GM20431 (cell line): ENCODE data around the gene GSK3B.
"Not testable (repeated sequence)": the region's sequence is repeated elsewhere in the genome, so short reads cannot be mapped to it uniquely, and the experiment has no call there.

Experiments
- in situ Hi-C: fragments of 300-500 bp; cut with MseI, MboI; formaldehyde crosslinking; loops from one replicate; pipeline ENCODE4 v1.15.0; 2020; ENCODE audit warnings: low sequenced_read_pairs; ENCODE audit not compliant: unreplicated experiment

GSK3B gene

DNA sequence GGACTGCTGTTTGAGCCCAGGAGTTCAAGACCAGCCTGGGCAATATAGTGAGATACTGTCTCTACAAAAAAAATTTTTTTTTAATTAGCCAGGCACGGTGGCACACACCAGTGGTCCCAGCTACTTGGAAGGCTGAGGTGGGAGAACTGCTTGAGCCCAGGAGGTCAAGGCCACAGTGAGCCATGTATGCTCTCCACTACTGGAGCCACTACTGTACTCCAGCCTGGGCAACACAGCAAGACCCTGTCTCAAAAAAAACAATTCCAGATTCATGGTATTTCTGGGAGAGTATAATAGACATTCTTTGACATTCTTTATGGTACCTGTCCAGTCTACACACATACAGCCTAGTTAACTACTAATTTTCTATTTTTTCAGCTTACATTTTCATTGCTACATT lies 70.1 kb downstream of the GSK3B start:
- in situ Hi-C loops: no loop called here

DNA sequence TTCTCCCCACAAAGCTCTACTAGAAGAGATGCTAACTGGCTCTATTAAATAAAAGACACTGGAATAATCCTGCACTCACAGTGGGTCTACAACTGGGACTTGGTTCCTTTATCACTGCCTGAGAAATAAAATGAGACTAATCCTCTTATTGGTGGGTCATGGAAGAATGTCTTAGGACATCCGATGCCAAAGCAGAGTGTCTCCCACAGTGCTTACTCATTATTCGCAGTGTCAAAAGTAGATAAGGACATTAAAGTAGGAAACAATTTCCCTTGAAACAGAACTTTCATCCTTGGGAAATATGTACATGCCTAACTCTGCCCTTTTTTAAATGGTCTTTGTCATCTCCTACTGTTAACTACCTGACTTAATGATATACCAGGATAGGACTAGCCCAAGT lies 71.5 kb downstream of the GSK3B start:
- in situ Hi-C loops: no loop called here

- in situ Hi-C loops: no loop called here
These were observed 72.7 kb downstream of the GSK3B start for GRCh38 chr3:120021523-120021922.

- in situ Hi-C loops: no loop called here
These were observed 75.9 kb downstream of the GSK3B start for GRCh38 chr3:120018299-120018698.

- in situ Hi-C loops: no loop called here
These were observed 76.6 kb downstream of the GSK3B start for GRCh38 chr3:120017692-120018091.

DNA sequence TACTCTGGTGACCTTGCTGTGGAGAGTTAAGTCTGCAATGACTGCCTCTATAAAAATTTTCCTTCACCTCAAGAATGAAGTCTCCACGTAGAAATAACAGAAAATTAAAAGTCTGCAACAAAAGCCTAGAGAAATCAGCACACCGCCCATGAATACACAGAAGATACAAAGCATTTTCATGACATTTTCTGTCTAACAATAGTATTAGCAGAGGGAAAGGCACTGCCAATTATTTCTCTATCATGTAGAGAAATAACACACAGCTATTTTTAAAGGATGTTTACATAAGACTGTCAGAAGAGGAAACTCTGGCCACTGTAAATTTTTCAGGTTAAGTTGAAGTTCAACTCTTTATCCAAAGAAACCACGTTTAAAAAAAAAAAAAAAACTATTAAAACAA lies 80.8 kb downstream of the GSK3B start:
- in situ Hi-C loops: no loop called here

- in situ Hi-C loops: not testable (repeated sequence)
These were observed 88.5 kb downstream of the GSK3B start for GRCh38 chr3:120005741-120006140.

- in situ Hi-C loops: not testable (repeated sequence)
These were observed 90.2 kb downstream of the GSK3B start for GRCh38 chr3:120004008-120004498.

GRCh38 chr3:119998166-119998565 lies 96.1 kb downstream of the GSK3B start:
- in situ Hi-C loops: no loop called here

GRCh38 chr3:119990888-119991287 lies 103.4 kb downstream of the GSK3B start:
- in situ Hi-C loops: no loop called here

- in situ Hi-C loops: no loop called here
These were observed 104.1 kb downstream of the GSK3B start for GRCh38 chr3:119989981-119990655.

GRCh38 chr3:119986812-119987211 lies 107.4 kb downstream of the GSK3B start:
- in situ Hi-C loops: not testable (repeated sequence)

GRCh38 chr3:119981386-119981785 lies 112.9 kb downstream of the GSK3B start:
- in situ Hi-C loops: no loop called here

DNA sequence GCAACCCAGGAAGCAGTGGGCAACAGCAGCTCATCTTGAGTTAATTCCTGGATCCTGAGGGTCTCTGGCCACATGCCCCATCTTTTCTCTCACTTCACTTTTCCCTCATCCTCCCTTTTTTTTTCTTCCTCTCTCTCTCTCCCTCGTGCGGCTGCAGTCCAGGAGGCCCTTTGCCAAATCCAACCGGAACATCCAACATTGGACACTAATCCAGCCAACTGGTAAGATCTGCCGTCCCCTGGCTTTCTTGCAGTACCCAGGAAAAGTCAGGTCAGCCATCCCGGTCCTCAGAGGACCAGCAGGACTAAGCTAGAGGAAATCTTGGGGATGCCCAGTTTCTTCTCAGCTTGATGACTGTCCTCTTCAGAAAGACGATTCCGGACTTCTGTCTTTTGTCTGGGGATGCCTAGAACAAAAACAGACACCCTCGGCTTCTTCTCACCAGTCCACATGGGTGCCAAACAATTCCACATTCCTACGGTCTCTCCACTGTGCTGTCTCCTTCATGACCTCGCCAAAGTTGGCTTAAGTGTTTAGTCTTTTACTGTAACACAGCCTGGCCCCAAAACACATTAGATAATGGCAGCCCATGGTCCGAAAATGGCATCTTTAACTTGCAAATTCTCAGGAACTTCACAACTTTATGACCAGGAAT lies 115.6 kb downstream of the GSK3B start:
- in situ Hi-C loops: no loop called here

DNA sequence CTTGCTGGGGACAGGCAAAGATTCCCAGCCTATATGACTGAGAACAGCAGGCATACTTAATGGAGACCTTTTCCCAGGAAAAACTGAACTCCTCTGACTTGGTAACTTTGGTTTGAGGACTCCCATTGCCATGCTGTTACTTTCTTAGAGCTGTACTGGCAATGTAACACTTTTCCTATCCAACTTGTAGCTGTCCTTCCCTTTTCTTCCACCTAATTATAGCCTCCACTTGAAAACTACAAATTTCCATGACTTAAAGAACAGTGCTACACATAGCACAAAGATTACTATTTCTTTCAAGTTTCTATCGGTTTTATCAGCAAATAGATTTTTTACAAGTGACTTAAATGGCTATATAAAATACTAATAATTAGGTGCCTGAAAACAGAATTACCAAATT lies 116.9 kb downstream of the GSK3B start:
- in situ Hi-C loops: no loop called here

DNA sequence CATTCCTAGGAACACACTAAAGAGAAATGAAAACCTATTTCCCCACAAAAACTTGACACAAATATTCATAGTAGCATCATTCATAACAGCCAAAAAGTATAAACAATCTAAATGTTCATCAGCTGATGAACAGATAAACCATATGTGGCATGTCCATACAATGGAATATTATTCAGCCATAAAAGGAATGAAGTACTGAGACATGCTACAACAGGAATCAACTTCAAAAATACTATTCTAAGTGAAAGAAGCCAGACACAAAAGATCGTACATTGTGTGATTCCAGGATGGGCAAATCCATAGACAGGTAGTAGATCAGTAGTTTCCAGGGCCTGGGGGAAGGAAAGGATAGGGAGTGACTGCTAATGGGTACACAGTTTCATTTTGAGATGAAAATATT lies 118.0 kb downstream of the GSK3B start:
- in situ Hi-C loops: no loop called here

GRCh38 chr3:119974656-119975055 lies 119.6 kb downstream of the GSK3B start:
- in situ Hi-C loops: no loop called here

- in situ Hi-C loops: no loop called here
These were observed 121.1 kb downstream of the GSK3B start for GRCh38 chr3:119973018-119973646.

GRCh38 chr3:119969759-119970158 lies 124.5 kb downstream of the GSK3B start:
- in situ Hi-C loops: no loop called here

GRCh38 chr3:119967353-119968006 lies 126.8 kb downstream of the GSK3B start:
- in situ Hi-C loops: no loop called here

- in situ Hi-C loops: no loop called here
These were observed 128.6 kb downstream of the GSK3B start for GRCh38 chr3:119965692-119966091.
